SK-N-DZ (cell line): Measurements from ENCODE around the gene NLGN2.

Source experiments
- DNase-seq: peaks from one replicate; pipeline ENCODE4 v3.0.0-alpha.2; 2015; ENCODE audit warnings: low spot score

The NLGN2 gene

DNA sequence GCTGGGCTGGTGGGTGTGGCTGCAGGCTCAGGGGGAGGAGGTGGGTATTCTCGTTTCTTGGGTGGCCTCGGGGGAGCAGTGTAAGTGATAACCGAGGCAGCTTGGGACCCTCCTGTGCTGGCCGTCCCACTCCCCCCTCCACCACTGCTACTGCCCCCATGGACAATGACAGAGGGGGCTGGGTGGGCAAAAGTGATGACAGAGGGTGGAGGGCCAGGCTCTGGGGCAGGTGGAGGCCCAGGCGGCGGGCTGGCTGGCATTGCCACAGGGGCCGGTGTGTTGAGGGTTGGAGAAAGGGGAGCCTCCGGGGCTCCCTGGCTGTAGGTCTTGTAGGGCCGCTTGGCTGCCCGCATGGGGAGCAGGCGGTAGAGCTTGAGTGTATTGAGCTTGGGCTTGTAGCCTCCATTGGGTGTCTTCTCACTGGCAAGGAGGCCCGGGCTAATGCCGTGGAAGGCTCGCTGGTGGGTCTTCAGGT is 55.8 kb downstream of the NLGN2 start:
- no peak for DNase-seq

DNA sequence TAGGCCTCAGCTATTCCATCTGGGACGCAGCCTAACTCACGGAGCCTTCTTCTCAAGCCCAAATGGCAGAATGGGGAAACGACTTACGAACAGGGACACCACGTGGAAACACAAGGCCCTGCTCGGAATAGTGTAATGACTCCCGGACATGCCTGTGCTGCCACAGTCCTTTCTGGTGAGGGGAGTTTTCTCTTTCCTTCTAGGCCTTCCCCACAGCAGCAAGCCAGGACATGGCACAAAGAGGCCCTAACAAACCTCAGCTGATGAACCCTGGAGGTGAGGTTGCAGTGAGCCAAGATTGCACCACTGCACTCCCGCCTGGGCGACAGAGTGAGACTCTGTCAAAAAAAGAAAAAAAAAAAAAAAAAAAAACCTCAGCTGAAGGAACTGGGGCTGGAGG is 56.4 kb downstream of the NLGN2 start:
- DNase-seq = no peak

DNA sequence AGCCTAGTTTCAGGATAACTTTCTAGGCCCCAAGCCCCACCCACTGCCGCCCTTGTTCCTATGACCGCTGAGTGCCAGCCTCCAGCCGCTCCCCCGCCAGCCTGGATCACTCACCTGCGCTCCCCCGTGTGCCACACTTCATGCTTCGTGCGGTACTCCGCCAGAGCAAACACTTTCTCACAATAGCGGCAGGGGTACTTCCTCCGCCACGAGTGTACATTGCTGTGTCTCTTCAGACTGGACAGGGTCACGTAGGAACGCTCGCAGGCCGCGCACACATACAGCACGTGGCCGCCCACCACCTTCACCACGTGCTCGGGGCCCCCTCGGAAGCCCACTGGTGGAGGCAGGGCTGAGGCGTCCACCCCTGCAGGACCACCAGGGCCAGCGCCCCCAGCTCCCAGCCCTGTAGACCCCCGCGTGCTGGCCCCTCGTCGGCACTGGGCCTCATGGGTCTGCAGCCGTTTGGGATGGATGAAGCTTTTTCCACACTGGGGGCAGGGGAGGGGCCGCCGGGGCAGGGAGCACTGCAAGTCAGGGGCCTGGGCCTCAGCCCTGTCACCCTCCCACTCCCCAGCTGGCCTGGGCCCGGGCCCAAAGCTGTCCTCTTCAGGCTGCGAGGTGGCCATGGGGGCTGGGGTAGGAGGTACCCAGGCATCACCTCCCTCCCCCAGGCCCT is 58.1 kb downstream of the NLGN2 start:
- DNase-seq = no peak

DNA sequence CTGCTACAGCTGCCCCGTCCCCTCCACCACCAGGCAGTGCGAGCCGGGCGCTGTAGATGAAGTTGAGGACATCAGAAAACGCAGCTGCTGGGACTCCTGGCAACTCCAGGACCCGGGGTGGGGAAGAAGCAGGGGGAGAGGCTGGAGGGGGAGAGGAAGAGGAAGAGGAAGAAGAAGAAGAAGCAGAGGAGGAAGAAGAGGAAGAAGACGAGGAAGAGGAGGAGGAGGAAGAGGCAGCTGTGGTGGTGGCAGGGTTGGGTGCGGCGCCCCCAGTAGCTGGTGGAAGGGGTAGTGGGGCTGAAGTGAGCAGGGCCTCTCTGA is 58.6 kb downstream of the NLGN2 start:
- no peak for DNase-seq

DNA sequence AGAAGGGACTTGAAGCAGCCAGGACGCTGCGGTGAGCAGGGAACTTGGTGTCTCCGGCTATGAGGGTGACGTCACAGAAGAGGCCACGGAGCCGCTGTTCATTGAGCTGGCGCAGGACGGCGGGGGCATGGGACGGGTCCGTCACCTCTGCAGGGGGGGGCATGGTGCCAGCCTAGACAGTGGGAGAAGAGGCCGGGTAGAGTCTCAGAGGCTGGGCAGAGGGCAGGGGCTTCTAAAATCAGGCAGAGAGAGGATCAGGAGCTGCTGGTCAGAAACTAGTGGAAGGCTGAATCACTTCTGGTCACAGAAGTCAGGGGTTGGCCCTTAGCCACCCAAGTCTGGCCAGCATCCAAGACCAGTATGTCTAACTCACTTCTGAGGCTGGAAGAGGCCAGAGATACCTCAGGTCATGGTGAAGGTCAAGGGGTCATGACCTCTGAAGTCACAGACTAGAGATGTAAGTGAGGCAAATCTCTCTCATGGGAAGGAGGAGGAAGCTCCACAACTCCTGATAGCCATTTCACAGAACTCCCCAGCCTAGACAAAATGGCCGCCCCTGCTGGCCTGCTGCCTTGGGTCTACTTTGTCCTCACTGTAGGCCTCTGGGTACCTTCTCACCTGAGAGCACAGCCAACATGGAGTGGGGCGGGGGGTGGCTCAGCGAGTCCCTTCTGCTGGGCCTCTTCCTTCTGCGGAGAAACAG is 59.1 kb downstream of the NLGN2 start:
- no peak for DNase-seq

DNA sequence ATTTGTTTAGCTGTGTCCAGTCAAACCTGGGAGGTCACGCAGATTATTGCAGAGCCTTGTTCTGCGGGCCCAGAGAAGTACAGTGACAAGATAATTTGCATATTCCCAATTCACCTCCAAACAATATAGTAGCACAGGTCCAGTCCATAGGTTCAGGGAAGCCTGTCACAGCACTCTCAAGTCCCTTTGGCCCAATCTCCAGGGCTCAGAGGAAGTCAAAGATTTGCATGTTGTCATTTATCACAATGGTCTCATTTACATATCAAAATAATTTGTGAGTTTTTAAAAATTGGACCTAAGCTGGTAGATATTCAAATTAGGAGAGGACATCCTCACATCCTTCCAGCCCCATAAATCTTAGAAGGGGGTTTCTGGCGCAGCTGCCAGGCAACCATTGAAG is 59.9 kb downstream of the NLGN2 start:
- DNase-seq = no peak

DNA sequence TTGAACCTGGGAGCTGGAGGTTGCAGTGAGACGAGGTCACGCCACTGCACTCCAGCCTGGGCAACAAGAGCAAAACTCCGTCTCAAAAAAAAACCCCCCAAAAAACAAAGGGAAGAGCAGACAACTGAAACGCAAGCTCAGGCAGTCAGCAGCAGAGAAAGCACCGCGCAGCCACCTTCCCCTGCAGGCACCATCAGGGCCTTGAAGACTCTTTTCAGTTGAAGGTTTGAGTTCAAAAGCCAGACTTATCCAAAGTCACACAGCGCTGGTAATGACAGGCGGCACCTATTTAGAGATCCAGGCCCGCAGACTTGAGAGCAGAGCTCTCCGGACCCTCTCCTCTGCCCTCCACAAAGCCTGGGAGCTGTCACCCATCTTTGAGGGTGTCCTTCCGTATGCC is 60.6 kb downstream of the NLGN2 start:
- DNase-seq = no peak

DNA sequence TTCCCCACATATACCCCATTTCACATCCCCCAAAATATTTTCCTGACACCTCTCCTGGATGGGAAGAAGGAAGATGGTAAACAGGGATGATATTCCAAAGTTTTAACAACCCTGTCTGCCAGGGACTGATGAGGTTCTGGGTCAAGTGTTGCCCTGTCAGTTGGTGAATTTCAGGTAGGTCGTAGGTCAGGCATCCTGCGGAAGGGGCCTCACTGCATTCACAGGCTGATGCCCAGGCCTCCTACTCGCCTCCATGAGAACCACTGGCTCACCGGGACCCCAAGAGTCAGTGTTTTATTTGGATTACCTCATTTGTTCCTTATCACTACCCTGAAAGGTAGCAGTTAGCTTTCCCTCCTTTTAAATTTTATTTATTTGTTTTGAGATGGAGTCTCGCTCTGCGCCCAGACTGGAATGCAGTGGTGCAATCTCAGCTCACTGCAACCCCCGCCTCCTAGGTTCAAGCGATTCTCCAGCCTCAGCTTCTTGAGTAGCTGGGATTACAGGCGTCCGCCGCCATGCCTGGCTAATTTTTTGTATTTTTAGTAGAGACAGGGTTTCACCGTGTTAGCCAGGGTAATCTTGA is 61.3 kb downstream of the NLGN2 start:
- DNase-seq = no peak
